Measurements from ENCODE around the gene GRIN2A. TPM values are rescaled to one million over a fixed set of nuclear protein-coding genes. Genes with fewer than 3 reads are reported as not detected.

The GRIN2A gene
- total and polyA plus RNA-seq, 2 experiments from 2014 or later, result 0.42 to 5.5 TPM

DNA sequence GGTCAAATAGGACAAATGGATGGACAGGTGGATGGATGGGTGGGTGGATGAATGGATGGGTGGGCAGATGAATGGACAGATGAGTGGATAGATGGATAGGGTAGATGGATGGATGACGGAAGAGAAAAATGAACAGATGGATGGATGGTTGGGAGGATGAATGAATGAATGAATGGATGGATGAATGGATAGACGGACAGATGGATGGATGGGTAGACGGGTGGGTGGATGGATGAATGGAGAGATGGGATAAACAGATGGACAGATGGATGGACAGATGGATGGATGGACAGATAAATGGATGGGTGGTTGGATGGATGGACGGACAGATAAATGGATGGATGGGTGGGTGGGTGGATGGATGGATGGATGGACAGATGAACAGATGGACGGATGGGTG is 232.8 kb downstream of the GRIN2A start:
- Histone ChIP-seq H3K27ac (no peak overlapping the region), H3K4me3 (no peak overlapping the region), H3K4me1 (ENCODE audit: low read depth) (no peaks in the 10 kb centered on the region), H3K36me3 (no peaks in the 10 kb centered on the region), H3K9me3 (ENCODE audit: low read depth) (no peaks in the 10 kb centered on the region), H3K27me3 (peaks cover 12% of the 10 kb centered on the region)
- no peak for DNase-seq (ENCODE audit: low read depth in 1 of 2, low spot score in 1 of 2)
- TF ChIP-seq, protein P1, sequence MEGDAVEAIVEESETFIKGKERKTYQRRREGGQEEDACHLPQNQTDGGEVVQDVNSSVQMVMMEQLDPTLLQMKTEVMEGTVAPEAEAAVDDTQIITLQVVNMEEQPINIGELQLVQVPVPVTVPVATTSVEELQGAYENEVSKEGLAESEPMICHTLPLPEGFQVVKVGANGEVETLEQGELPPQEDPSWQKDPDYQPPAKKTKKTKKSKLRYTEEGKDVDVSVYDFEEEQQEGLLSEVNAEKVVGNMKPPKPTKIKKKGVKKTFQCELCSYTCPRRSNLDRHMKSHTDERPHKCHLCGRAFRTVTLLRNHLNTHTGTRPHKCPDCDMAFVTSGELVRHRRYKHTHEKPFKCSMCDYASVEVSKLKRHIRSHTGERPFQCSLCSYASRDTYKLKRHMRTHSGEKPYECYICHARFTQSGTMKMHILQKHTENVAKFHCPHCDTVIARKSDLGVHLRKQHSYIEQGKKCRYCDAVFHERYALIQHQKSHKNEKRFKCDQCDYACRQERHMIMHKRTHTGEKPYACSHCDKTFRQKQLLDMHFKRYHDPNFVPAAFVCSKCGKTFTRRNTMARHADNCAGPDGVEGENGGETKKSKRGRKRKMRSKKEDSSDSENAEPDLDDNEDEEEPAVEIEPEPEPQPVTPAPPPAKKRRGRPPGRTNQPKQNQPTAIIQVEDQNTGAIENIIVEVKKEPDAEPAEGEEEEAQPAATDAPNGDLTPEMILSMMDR (IDR thresholded peaks at IDR 0.05; ENCODE audit: low read depth, low read length), result no peak

DNA sequence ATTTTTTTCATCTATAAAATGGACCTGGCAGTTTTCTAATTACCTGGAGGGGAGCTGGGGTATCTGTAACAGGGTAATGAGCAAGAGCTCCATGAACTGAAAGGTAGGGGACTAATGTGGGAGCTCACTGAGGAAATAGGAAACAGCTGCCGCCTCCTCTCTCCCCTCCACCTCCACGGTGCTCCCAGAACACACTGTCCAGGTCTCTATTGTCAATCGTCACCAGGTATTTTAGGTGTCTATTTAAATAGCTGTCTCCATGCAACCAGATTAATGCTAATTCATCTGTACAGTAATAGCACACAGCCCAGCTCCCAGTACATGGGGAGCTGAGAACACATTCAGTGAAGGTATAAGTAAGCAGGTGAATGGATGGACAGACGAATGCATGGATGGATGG is 233.3 kb downstream of the GRIN2A start:
- no peak for DNase-seq (ENCODE audit: low read depth in 1 of 2, low spot score in 1 of 2)
- H3K4me3 ChIP-seq, result no peak overlapping the region
- TF ChIP-seq, protein P1 (IDR thresholded peaks at IDR 0.05; ENCODE audit: low read depth, low read length), result no peak
- H3K36me3 ChIP-seq, result no peaks in the 10 kb centered on the region
- H3K27ac ChIP-seq, result no peak overlapping the region
- no peaks in the 10 kb centered on the region for H3K9me3 ChIP-seq (ENCODE audit: low read depth)
- H3K4me1 ChIP-seq (ENCODE audit: low read depth), result no peaks in the 10 kb centered on the region
- peaks cover 9% of the 10 kb centered on the region for H3K27me3 ChIP-seq

- no peak overlapping the region for H3K27ac ChIP-seq
- H3K27me3 ChIP-seq, result no peaks in the 10 kb centered on the region
- no peak overlapping the region for H3K4me3 ChIP-seq
- H3K9me3 ChIP-seq (ENCODE audit: low read depth), result no peaks in the 10 kb centered on the region
- TF ChIP-seq, protein P1 (IDR thresholded peaks at IDR 0.05; ENCODE audit: low read depth, low read length), result no peak
- H3K4me1 ChIP-seq (ENCODE audit: low read depth), result no peaks in the 10 kb centered on the region
- H3K36me3 ChIP-seq, result no peaks in the 10 kb centered on the region
- DNase-seq (ENCODE audit: low read depth in 1 of 2, low spot score in 1 of 2), result no peak
Measured at GRCh38 chr16:9946022-9946720, 236.1 kb downstream of the GRIN2A start.

DNA sequence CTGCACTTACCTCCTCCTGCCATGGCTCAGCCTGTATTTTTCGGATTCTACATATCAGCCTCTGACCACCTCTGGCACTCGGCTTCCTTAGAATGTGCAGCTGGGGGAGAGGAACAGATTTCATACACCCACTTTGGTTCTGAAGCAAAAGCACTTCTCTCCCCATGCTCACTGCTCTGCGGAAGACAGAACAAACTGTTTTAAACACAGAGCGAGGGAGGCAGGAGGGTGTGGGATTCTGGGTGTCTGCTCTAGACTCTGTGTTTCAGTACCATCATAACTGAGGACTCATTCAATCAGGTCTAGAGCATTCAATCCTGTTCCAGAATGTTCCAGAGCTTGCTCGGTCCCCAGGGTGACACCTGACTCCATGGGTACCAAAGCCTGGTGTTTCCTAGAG is 239.1 kb downstream of the GRIN2A start:
- H3K27me3 ChIP-seq, result no peaks in the 10 kb centered on the region

GRCh38 chr16:9941245-9941644 is 241.0 kb downstream of the GRIN2A start:
- Histone ChIP-seq H3K27ac (no peak overlapping the region), H3K4me1 (ENCODE audit: low read depth) (no peaks in the 10 kb centered on the region), H3K4me3 (no peak overlapping the region), H3K27me3 (no peaks in the 10 kb centered on the region), H3K9me3 (ENCODE audit: low read depth) (no peaks in the 10 kb centered on the region), H3K36me3 (no peaks in the 10 kb centered on the region)
- TF ChIP-seq, protein P1 (IDR thresholded peaks at IDR 0.05; ENCODE audit: low read depth, low read length), result no peak
- no peak for DNase-seq (ENCODE audit: low read depth in 1 of 2, low spot score in 1 of 2)

More for the DNA sequence above, 239.1 kb downstream of the GRIN2A start:
- H3K4me3 ChIP-seq, result no peak overlapping the region
- no peak for DNase-seq (ENCODE audit: low read depth in 1 of 2, low spot score in 1 of 2)
- H3K36me3 ChIP-seq, result no peaks in the 10 kb centered on the region
- no peak overlapping the region for H3K27ac ChIP-seq
- TF ChIP-seq, protein P1 (IDR thresholded peaks at IDR 0.05; ENCODE audit: low read depth, low read length), result no peak
- H3K9me3 ChIP-seq (ENCODE audit: low read depth), result no peaks in the 10 kb centered on the region
- H3K4me1 ChIP-seq (ENCODE audit: low read depth), result no peaks in the 10 kb centered on the region

Measured in cardiac muscle cell (in vitro differentiated cells and primary cell).